Stimulated activated CD4-positive, alpha-beta T cell treated with anti-CD3 and anti-CD28 coated beads, Interleukin-12 subunit alpha, Interleukin-12 subunit beta, amount 100 ng/mL, for 24 hours (primary cell): ENCODE measurements around the gene LAMTOR3.

Experiments used
- DNase-seq, 2 experiments: peaks; one replicate each; pipeline ENCODE4 v3.0.0-alpha.2; 2020; ENCODE audit warnings: low read depth in 2 of 2

The LAMTOR3 gene

DNA sequence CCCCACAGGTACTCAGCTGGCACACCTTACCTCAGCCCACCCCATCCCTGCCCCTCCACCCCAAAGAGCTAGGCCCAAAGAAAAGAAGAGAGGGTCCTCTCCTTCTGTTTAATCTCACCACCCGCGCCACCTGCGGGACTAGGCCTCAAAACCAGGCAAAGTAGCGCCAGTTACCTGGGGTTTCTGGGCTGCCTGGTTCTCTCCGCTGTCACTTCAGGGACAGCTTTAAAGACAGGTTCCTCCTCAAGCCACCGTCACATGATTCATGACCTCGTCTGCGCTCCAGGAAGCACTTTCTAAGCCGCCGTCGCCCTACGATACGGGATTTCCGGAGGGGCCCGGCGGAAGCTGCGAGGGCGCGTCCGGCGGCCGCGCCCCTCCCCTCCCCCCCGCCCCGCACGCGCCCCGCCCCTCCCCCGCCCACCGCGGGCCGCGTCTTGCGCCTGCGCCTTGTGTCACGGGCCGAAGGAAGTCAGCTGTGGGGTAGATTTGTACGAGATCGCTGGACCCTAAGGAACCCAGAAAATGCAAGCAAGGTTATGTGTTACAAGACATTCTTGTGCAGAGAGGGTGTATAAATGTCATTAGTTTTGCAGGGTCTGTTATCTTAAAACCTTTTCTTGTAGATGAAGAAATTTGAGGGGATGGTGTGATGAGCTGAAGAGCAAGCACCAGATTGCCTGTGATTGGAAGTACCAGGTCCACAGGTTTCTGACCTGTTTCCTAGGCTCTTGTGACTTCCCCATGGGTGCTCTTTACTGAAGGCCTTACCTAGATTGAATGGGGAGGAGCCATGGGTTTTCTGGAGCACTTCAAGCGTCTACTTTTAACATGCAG, at the start of gene LAMTOR3:
LAMTOR3 (minus strand) TSS at position 267 of the 837 bp plus-strand sequence. CDS start 464 bp downstream, outside the sequence.
- DNase-seq, result peak; percentile 79 to 80

GRCh38 chr4:99938243-99938753, 44.1 kb upstream of the LAMTOR3 start:
- DNase-seq, result no peak

DNA sequence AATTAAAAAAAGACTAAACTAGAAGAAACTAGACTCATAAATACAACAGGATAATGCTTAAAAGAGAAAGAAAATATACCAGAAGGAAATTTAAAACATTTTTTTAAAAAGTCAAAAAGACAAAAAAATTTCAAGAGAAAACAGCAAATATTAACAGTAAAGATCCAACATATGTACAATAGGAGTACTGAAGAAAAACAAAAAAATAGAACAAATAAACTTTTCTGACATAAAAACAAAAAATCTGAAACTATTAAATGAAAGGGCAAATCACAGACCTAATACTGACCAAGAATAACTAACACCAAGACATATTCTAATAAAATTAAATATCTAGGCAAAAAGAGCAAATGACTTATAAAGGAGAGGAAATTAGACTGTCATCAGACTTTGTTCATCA, 40.7 kb upstream of the LAMTOR3 start:
- no peak for DNase-seq

- no peak for DNase-seq
Observed at GRCh38 chr4:99927566-99927965, 33.3 kb upstream of the LAMTOR3 start.

DNA sequence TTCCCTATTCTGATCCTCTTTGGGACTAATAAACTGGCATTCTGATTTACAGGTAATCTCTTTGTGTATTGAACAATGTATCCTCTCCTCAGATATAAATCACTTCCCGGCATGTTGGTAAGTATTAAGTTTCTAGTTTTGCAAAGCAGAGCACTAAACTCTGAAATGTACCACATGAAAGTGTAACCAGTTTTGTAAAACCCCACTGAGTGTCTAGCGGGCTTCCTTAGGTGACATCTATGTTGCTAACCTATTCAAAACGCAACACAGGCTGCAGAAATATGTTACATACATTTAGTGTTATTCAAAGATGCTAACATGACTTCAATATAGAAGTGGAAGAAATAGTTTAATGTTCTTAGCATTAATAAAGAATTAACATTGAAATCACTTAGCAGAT, 26.9 kb upstream of the LAMTOR3 start:
- DNase-seq, result no peak

DNA sequence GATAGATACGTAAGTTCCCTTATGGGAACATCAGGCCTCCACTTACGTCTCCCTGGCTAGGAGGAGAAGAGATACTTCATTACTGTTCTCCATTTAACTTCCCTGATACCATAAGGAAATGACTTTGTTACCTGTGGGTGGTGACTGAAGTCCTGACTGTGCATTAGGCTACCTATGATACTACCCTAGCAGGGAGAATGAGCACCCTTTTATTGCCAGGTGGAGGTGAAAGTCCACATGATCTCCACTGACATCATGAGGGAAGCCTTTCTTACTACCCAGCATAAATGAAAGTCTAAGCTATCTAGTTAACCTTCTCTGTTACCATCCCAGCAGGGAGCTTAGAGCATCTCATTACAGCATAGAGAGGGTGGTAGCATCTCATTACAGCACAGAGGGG, 24.4 kb upstream of the LAMTOR3 start:
- DNase-seq, result no peak

DNA sequence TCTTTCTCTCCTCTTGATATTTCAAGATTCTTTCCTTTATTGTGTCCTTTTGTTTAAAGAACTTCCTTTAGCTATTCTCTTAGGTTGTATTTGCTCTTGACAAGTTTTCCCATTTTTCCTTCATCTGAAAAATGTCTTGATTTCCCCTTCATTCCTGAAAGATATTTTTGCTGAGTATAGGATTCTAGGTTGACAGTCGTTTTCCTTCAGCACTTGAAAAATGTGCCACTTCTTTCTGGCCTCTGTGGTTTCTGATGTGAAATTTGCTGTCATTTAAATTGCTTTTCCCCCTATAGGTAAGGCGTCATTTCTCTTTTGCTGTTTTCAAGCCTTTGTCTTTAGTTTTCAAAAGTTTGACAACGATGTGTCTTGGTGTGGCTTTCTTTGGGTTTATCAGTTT, 23.3 kb upstream of the LAMTOR3 start:
- no peak for DNase-seq

GRCh38 chr4:99915449-99915848, 21.2 kb upstream of the LAMTOR3 start:
- no peak for DNase-seq

- DNase-seq, result no peak
Observed at GRCh38 chr4:99894998-99895397, 771 bp upstream of the LAMTOR3 start.

GRCh38 chr4:99893839-99894160, 427 bp downstream of the LAMTOR3 start:
- no peak for DNase-seq

GRCh38 chr4:99893029-99893428, 1.2 kb downstream of the LAMTOR3 start:
- no peak for DNase-seq

DNA sequence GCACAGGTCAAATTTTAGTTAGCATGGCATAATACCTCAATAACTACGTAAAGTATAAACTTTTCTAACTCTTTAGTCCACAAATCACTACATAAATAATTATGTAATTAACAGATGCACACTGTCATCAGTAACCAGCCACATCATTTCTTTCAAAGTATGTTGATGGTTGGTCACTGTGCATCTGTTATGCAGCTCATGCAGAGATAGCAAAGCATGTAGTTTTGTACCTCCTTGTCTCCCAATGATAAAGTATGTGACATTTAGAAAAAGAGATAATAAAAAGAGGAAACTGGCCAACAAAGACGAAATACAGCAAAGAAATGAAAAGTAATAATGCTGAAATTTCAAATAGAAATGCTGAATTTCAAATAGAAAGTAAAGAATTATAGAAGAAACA, 2.9 kb downstream of the LAMTOR3 start:
- no peak for DNase-seq

- DNase-seq, result no peak
Observed at GRCh38 chr4:99887837-99888236, 6.4 kb downstream of the LAMTOR3 start.

- DNase-seq, result no peak
Observed at GRCh38 chr4:99886146-99886545, 8.1 kb downstream of the LAMTOR3 start.

- DNase-seq, result no peak
Observed at GRCh38 chr4:99885687-99886086, 8.5 kb downstream of the LAMTOR3 start.

DNA sequence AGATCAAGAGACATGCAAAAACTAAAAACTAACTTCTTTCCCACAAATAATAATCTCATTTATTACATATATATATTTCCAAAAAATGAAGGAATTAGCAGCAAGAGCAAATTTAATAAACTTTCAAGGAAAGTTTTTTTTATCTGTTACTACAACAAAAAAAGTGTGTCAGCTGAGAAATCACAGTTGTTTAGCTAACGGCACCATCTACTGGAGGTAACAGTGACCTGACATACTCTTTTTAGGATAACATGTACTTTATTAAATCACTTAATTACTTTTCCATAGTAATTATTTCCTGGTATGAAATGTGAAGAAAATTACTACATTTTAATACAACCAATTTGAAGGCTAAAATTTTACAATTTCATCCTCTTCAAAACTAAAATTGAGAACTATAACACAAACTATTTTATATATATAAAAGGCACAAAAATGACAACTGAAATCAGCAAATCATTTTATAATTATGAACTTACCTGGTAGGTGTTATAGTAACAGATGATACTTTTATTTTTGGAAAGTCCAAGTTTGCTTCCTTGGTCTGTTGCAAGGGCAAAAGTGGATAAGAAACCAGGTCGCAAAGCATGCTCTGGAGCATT, 9.1 kb downstream of the LAMTOR3 start:
- DNase-seq, result no peak

DNA sequence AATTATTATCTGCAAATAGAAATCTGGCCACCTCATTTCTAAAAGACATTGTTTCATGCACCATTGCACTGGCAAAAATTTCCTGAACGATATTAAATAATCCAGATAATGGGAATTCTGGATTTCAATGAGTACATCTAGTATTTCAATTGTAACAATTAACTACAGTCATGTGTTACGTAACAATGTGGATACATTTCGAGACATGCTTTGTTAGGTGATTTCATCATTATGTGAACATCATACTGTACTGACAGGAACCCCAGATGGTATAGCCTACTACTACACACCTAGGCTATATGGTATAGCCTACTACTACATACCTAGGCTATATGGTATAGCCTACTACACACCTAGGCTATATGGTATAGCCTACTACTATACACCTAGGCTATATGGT, 14.8 kb downstream of the LAMTOR3 start:
- DNase-seq, result no peak

DNA sequence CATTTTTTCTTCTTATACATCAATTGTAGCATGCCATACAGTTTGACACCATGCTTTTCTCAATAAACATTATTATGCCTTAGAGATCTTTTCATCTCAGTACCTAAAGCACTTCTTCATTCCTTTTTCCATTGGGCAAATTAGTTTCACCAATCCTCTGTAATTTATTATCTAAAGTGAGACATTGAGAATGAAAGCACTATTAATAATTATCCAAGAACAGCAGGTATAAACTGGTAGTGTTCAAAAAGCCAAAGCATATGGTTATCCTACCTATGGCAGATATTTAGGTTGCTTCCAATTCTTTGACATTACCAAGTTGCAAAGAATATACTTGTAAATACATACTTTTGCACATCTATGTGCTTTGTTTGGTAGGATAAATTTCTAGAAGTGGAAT, 15.6 kb downstream of the LAMTOR3 start:
- no peak for DNase-seq

DNA sequence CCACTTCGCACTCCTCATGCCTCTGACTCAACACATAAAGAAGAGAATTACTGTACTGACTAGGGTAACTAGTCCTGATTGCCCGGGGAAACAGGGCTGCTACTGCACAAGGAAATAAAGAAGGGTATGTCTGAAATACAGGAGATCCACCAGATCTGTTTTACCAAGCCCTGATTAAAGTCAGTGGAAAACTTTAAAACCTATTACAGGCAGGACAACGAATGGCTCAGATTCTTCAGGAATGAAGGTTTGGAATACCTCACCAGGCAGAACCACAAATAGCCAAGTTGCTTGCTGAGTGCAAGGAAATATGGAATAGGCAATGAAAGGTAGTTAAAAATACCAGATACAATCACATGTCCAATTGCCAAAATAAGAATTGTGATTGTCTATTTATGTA, 17.3 kb downstream of the LAMTOR3 start:
- DNase-seq, result no peak

DNA sequence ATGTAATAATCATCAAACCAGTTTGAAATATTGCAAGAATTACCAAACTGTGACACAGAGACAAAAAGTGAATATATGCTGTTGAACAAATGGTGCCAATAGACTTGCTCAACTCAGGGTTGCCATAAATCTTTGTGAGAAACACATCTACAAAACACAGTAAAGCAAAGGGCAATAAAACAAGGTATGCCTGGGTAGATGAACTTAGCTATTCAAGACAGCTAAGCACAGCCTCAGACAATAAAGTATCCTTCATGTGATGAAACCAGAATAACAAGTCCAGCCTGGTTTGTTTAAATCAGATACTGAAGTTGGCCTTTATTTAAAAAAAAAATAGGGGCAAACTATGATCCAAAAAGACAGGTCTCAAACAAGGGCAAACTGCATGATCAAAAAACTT, 19.2 kb downstream of the LAMTOR3 start:
- no peak for DNase-seq

DNA sequence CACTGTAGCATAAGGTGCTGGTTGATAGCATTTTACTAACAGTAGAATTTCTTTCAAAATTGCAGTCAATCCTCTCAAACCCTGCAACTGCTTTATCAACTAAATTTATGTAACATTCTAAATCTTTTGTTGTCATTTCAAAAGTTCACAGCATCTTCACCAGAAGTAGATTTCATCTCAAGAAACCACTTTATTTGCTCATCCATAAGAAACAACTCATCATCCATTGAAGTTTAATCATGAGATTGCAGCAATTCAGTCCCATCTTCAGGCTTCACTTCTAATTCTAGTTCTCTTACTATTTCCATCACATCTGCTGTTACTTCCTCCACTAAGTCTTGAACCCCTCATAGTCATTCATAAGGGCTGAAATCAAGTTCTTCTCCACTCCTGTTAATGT, 21.7 kb downstream of the LAMTOR3 start:
- DNase-seq, result no peak

DNA sequence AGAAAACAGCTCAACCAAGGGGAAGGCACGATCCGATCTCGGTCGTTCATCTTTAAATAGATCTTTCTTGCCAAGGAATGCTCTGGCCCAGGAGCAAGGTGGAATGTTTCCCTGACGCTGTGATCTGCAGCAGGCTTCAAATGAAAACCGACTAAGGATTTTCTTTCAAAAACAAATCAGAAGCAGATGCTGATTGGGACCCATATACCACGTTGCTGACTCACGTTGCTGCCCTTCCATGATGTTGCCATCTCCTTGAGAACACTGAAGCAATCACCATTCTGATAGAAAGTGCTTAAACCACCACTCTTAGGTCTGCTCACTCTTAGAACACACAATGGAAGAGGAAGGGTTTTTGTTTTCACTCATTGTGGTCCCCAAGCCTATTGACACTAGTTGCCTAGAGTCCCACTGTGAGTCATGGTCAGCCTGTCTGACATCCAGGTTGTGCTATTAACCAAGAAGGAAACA, 26.1 kb downstream of the LAMTOR3 start:
- no peak for DNase-seq

DNA sequence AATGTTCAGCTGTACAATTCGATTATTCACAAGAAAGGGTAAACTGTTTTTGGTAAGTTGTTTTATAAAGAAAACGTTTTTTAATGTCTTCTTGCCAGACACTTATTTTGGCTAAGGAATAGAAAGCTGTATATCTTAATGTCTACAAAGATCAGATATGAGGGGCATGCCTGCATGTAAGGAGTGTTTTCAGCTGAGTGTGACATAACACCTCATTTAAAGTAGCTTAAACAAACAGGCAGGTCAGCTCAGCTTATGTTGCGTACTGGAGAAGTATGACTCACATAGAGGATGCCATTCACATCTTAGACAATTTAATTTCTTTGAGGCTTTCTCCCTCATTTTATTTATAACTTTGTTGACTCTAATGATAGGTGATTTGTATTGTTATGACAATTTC, 30.4 kb downstream of the LAMTOR3 start:
- no peak for DNase-seq
